ENCODE measurements around the gene ZNF668.

ZNF668 gene

DNA sequence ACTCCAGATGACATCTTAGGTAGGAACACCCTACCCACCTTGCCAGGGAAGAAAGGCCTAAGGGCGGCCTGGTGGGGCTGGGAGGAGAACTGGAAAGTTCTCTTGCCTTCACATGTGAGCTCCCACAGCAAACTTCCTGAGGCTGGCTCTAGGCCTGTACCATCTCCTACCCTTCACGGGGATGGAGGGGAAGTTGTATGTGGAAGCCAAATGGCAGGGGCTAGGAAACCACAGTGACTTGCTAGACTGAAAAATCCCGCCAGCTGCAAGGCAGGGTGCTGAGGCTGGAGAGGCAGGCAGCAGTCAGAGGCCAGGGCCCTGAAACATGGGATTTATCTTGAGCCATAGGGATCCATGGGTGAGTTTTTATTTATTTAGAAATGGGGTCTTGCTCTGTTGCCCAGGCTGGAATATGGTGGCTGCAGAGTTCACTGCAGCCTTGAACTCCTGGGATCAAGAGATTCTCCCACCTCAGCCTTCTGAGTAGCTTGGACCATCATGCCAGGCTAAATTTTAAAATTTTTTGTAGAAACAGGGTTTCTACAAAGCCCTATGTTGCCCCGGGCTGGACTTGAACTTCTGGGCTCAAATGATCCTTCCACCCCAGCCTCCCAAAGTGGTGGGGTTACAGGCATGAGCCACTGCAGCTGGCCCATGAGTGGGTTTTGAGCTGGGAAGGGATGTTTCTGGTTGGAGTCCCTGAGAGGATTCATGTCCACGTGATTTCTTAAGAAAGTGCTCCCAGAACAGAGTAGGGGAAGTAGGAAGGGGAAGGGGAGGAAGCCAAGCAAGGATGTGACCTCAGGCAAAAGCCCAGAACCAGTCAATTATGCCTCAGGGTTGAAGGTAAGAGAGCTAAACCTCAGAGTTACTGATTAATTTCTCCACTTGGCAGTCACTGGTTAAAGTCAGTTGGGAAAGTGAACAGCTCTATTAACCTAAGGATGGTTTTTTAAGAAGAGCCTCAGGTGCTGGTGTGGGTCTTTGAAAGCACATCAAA, 39.4 kb upstream of the ZNF668 start:
- DNase-seq (ENCODE audit: low read depth): no peak
- TF ChIP-seq, protein P1, sequence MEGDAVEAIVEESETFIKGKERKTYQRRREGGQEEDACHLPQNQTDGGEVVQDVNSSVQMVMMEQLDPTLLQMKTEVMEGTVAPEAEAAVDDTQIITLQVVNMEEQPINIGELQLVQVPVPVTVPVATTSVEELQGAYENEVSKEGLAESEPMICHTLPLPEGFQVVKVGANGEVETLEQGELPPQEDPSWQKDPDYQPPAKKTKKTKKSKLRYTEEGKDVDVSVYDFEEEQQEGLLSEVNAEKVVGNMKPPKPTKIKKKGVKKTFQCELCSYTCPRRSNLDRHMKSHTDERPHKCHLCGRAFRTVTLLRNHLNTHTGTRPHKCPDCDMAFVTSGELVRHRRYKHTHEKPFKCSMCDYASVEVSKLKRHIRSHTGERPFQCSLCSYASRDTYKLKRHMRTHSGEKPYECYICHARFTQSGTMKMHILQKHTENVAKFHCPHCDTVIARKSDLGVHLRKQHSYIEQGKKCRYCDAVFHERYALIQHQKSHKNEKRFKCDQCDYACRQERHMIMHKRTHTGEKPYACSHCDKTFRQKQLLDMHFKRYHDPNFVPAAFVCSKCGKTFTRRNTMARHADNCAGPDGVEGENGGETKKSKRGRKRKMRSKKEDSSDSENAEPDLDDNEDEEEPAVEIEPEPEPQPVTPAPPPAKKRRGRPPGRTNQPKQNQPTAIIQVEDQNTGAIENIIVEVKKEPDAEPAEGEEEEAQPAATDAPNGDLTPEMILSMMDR (IDR thresholded peaks at IDR 0.05; ENCODE audit: control insufficient read depth, extremely low read depth, insufficient read depth): no peak
- no peak overlapping the region for H3K4me3 ChIP-seq (ENCODE audit: low read depth, low read length)

DNA sequence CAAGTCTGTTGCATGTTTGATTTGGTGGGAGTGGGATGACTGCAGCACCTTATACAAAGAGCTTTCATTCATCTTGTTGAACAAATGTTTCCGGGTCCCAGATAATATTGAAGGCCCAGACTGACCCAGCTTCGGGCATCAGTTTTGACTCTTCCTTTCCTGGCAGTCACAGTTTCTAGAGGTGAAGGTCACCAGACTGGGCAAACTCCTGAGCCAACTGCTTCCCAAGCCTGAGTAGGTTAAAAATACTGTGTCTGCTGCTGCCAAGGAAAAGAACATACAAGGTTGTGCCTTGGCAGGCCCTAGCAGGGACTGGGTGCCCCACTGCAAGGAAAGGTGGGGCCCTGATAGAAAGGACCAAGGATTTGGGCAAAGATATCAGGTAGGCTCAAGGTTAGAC, 38.7 kb upstream of the ZNF668 start:
- no peak overlapping the region for H3K4me3 ChIP-seq (ENCODE audit: low read depth, low read length)
- no peak for DNase-seq (ENCODE audit: low read depth)
- TF ChIP-seq, protein P1 (IDR thresholded peaks at IDR 0.05; ENCODE audit: control insufficient read depth, extremely low read depth, insufficient read depth): no peak

- no peak for DNase-seq (ENCODE audit: low read depth)
- TF ChIP-seq, protein P1 (IDR thresholded peaks at IDR 0.05; ENCODE audit: control insufficient read depth, extremely low read depth, insufficient read depth): no peak
- H3K4me3 ChIP-seq (ENCODE audit: low read depth, low read length): no peak overlapping the region
These were observed 37.9 kb upstream of the ZNF668 start for GRCh38 chr16:31111881-31112466.

DNA sequence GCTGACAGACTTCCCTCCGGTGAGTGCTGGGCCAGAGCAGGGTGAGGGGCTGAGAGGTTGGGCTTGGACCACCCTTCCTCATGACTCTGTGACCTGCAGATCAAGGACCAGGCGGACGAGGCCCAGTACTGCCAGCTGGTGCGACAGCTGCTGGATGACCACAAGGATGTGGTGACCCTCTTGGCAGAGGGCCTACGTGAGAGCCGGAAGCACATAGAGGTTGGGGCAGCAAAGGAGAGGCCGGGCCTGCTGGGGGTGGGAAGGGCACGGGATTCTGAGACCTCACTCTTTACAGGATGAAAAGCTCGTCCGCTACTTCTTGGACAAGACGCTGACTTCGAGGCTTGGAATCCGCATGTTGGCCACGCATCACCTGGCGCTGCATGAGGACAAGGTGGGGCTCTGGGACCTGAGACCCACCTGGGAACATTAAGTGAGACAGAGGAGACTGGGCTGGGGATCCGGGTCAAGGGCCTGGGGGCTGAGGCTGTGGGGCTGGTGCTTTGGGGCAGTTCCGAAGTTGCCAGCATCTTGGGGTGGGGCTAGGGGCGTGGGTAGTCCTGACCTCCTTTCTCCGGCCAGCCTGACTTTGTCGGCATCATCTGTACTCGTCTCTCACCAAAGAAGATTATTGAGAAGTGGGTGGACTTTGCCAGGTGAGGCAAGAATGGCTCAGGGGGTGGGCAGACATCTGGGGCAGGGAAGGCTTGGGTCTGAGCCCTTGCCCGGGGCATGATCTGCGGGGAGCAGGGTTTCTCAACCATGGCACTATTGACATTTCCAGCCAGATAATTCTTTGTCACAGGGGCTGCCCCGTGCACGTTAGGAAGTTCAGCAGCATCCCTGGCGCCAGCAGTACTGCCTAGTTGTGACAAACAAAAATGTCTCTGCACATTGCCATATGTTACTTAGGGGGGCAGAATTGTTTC, 36.3 kb upstream of the ZNF668 start:
- H3K4me3 ChIP-seq (ENCODE audit: low read depth, low read length): no peak overlapping the region
- DNase-seq (ENCODE audit: low read depth): no peak
- TF ChIP-seq, protein P1 (IDR thresholded peaks at IDR 0.05; ENCODE audit: control insufficient read depth, extremely low read depth, insufficient read depth): no peak

- no peak for DNase-seq (ENCODE audit: low read depth)
- TF ChIP-seq, protein P1 (IDR thresholded peaks at IDR 0.05; ENCODE audit: control insufficient read depth, extremely low read depth, insufficient read depth): no peak
- no peak overlapping the region for H3K4me3 ChIP-seq (ENCODE audit: low read depth, low read length)
These were observed 35.6 kb upstream of the ZNF668 start for GRCh38 chr16:31109622-31110021.

- H3K4me3 ChIP-seq (ENCODE audit: low read depth, low read length): peak overlapping the region; percentile 95
- TF ChIP-seq, protein P1 (IDR thresholded peaks at IDR 0.05; ENCODE audit: control insufficient read depth, extremely low read depth, insufficient read depth): no peak
- no peak for DNase-seq (ENCODE audit: low read depth)
These were observed 34.9 kb upstream of the ZNF668 start for GRCh38 chr16:31108794-31109558.
